ENCODE results near the gene TSPEAR. TPM values are rescaled to one million over a fixed set of nuclear protein-coding genes. Genes with fewer than 3 reads are reported as not detected.
"Not testable (repeated sequence)": the region's sequence is repeated elsewhere in the genome, so short reads cannot be mapped to it uniquely, and the experiment has no call there.

Gene TSPEAR
- polyA plus RNA-seq, 4 donors, result 0.55 to 1.1 (median 0.80) TPM

DNA sequence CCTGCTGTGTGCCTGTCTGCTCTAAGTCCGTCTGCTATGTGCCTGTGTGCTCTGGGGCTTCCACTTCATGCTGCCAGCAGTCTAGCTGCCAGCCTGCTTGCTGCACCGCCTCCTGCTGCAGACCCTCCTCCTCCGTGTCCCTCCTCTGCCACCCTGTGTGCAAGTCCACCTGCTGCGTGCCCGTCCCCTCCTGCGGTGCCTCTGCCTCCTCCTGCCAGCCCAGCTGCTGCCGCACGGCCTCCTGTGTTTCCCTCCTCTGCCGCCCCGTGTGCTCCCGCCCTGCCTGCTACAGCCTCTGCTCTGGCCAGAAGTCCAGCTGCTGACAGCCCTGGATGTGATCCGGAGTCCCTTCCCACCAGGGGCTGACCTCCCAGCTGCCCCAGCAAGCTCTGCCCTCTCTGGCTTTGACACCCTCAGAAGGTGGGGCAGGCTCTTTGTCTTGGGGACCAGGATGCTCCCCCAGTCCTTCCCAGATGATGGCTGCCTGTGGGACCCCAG lies 73.5 kb downstream of the TSPEAR start:
- DNase-seq (ENCODE audit: low read depth in 4 of 4, low spot score in 2 of 4), result not testable (repeated sequence)

DNA sequence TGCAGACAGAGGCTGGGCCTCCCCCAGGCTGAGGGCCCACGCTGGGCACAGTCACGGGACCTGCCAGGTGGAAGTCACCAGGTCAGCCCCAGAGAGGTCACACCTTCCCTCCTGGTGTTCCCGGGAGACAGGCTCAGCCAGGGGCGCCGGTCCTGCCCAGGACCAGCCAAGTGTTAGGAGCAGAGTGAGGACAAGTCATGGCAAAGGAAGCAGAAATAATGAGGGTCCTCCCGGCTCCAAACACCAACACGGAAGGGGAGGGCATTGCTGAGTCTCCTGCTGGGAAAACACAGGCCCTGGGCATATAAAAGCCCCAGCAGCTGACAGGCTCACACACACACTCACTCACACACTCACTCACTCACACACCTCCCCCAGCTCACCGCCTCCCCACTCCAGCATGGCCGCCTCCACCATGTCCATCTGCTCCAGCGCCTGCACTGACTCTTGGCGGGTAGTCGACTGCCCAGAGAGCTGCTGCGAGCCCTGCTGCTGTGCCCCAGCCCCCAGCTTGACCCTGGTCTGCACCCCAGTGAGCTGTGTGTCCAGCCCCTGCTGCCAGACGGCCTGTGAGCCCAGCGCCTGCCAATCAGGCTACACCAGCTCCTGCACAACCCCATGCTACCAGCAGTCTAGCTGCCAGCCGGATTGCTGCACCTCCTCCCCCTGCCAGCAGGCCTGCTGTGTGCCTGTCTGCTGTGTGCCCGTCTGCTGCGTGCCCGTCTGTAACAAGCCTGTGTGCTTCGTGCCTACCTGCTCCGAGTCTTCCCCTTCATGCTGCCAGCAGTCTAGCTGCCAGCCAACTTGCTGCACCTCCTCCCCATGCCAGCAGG lies 74.1 kb downstream of the TSPEAR start, which contains the start of gene KRTAP10-10:
KRTAP10-10 (plus strand) TSS at position 339 of the 833 bp plus-strand sequence; CDS start at position 401, 62 bp downstream.
- no peak for DNase-seq (ENCODE audit: low read depth in 4 of 4, low spot score in 2 of 4)

DNA sequence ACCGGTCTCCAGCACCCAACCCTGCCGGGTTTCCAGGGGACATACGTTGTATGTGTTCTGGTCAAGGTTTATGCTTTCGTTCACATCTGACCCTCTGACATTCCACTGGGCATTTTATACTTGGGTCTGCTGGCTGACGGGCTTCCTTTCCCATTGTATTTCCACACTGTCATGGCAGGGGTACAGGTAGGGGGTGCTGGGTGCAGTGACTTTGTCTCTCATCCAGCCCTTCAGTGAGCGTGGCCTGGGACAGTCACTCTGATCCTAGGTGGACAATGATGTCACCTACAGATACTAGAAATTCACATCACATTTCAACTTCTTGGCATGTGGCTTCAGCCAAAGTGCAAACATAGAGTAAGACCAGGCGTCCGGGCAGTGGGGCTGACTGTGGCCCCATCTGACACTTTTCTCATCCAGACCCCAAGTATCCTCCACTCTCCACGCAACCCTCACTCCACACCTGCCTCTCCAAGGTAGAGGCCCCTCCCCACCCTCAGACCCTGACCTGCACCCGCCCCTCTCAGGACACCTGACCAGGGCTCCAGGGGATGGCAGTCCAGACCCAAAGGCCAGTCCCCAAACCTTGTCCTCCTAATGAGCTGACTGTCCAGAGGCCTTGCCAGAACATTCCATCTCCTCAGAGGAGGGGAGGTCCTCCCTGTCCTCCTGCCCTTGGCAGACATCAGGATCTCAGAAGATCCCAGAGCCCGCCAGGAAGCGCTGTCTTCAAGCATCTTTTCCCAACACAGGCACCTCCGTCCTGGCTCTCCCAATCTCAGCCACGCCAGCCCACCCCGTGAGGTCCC lies 75.0 kb downstream of the TSPEAR start:
- DNase-seq (ENCODE audit: low read depth in 4 of 4, low spot score in 2 of 4), result no peak

DNA sequence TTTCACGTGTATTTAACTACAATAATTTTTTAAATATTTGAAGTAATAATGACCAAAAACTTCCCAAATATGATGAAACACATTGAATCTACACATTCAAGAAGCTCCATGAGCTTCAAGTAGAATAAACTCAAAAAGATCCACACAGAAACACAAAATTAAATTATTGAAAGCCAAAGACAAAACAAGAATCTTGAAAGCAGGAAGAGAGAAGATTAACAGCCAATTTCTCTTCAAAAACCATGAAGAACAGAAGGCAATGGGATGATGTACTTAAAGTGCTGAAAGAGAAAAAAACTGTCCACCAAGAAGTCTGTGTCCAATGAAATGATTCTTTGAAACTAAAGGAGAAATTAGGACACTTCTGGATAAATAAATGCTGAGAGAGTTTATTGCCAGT lies 79.3 kb downstream of the TSPEAR start:
- no peak for DNase-seq (ENCODE audit: low read depth in 4 of 4, low spot score in 2 of 4)

DNA sequence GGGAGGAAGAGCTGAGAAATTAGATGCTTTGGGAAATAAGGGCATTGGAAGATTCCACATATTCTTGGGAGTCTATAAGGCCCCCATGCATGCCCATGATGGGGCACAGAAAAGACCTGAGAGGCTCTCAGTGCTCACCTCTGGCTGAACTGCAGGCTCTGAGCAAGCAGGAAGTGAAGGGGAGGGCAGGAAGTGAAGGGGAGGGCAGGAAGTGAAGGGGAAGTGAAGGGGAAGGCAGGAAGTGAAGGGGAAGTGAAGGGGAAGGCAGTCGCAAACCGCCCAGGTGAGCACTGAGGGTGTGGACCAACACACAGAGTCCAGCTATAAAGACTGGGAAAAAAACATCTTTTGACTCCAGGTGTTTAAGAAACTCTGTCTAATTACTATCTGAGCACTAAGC lies 80.9 kb downstream of the TSPEAR start:
- DNase-seq (ENCODE audit: low read depth in 4 of 4, low spot score in 2 of 4), result no peak

DNA sequence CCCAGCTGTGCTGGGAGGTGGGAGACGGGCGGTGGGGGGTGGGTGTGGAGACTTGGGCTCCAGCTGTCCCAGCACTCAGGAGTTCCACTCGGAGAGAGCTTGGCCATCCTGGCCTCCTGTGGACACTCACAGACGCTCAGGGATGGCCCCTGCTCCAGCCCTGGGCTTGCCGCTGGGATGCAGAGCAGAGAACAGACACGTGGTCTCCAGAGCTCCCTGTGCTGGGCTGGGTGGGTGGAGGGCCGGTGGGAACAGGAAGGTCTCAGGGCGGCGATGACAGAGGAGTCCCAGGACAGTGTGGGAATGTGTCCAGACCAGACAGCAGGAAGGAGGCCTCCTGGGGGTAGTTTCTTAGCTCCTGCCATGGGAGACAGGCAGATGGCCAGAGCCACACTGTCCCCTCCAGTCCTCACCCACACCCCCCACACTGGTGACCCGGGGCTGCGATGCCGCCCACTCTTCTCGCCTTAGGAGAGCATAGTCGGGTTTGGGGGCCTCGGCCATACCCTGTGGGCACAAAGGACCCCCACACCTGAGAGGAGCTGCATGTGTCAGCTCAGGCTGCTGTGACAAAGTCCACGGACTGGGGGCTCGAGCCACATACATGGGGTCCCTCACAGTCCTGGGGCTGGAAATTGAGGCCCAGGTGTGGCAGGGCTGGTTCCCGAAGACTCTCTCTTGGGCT lies 82.5 kb downstream of the TSPEAR start:
- DNase-seq (ENCODE audit: low read depth in 4 of 4, low spot score in 2 of 4), result no peak

DNA sequence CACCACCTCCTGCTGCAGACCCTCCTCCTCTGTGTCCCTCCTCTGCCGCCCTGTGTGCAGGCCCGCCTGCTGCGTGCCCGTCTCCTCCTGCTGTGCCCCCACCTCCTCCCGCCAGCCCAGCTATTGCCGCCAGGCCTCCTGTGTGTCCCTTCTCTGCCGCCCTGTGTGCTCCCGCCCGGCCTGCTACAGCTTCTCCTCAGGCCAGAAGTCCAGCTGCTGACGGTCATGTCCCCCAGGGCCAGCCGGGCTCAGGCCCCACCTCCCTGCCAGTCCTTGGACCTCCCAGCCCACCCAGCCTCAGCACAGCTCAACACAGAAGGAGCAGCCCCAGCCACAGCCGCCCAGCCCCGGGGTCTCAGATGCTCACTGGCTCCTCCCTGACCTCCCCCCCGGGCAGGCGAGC lies 83.5 kb downstream of the TSPEAR start:
- not testable (repeated sequence) for DNase-seq (ENCODE audit: low read depth in 4 of 4, low spot score in 2 of 4)

DNA sequence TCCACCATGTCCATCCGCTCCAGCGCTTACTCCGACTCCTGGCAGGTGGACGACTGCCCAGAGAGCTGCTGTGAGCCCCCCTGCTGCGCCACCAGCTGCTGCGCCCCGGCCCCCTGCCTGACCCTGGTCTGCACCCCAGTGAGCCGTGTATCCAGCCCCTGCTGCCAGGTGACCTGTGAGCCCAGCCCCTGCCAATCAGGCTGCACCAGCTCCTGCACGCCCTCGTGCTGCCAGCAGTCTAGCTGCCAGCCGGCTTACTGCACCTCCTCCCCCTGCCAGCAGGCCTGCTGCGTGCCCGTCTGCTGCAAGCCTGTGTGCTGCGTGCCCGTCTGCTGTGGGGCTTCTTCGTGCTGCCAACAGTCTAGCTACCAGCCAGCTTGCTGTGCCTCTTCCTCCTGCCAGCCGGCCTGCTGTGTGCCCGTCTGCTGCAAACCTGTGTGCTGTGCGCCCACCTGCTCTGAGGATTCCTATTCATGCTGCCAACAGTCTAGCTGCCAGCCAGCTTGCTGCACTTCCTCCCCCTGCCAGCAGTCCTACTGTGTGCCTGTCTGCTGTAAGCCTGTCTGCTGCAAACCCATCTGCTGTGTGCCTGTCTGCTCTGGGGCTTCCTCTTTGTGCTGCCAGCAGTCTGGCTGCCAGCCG lies 84.1 kb downstream of the TSPEAR start:
- not testable (repeated sequence) for DNase-seq (ENCODE audit: low read depth in 4 of 4, low spot score in 2 of 4)

DNA sequence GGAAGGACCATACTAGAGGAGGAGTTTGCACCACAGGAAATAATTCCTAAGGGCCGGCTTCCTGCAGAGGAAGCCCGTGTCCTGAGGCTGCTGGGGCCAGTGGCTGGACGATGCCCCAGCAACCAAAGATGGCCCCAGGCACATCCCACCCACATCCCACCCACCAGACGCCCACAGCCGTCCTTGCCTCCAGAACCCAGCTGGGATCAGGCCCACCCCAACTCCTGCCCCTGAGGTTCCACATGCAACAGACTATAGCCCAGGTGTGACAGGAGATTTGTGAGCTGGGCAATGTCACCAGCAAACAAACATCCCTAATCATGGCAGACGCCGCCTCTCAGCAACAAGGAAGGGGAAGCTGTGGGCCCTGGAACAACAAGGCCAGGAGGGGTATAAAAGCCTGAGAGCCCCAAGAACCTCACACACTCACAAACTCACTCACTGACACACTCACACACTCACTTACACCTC lies 84.7 kb downstream of the TSPEAR start, which contains the start of gene KRTAP10-9:
KRTAP10-9 (plus strand) TSS at position 421 of the 471 bp plus-strand sequence. CDS start 79 bp downstream, outside the sequence.
- DNase-seq (ENCODE audit: low read depth in 4 of 4, low spot score in 2 of 4), result no peak

DNA sequence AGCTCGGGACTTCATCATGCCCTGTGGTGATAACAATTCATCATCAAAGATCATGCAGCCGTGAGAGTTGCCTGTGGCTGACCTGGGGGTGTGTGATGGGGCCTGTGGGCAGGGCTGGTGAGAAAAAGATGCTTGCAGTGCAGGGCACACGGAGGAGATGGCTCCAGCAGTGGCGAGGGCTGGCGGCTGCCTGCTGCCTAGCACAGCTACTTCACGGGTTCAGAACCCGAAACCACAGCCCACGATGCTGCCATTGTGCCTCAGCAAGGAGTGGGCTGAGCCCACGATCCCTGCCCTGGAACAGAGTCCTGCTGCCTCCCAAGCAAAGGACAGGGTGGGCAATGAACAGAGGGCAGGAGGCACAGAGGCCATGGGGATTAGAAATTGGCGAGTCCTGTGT lies 85.1 kb downstream of the TSPEAR start:
- no peak for DNase-seq (ENCODE audit: low read depth in 4 of 4, low spot score in 2 of 4)

DNA sequence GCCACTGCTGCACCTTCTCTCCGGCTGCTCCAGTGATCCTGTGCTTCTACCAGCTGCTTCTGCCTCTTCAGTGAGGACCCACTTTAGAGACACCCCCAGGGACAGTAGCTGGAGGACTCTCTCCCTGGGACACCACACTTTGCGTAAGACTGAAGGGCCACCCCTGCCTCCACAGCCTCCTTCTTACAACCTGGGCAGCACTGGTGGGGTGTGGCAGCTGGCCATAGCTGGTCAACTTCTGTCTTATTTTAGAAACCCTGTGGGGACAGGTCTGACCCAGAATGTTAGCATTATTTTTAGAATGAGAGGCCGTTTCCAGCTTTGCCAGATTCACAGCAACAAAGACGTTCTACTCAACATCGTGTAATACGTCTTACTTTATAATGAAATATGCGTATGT lies 85.6 kb downstream of the TSPEAR start:
- no peak for DNase-seq (ENCODE audit: low read depth in 4 of 4, low spot score in 2 of 4)

DNA sequence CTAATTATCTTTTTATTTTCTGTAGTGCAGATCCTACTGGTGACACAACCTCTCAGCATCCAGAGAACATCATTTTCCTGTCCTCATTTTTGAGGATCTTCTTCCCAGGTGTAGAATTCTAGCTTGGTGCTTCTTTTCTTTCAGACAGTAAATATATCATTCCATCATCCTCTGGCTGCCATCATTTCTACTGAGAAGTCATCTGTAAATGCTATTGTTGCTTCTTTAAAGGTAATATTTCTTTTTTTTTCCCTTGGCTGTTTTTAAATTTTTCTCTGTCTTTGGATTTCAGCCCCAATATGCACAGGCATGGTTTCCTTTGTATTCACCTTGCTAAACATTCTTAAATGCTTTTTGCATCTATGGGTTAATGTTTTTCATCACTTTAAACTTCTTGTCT lies 87.8 kb downstream of the TSPEAR start:
- no peak for DNase-seq (ENCODE audit: low read depth in 4 of 4, low spot score in 2 of 4)

DNA sequence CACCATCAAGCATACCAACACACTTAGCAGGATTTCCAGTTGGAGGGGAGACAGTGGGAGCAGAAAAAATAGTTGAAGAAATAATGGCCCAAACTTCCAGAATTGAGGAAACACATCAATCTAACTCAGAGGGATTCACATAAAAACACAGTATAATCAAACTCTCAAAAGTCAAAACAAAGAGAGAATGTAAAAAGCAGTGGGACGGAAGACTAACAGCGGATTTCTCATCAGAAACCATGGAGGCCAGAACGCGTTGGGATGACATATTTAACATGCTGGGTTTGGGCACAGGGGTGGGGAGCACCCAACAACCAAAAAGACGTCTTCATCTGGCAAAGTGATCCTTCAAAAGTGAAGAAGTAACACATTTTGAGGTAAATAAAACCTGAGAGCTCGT lies 91.5 kb downstream of the TSPEAR start:
- no peak for DNase-seq (ENCODE audit: low read depth in 4 of 4, low spot score in 2 of 4)

DNA sequence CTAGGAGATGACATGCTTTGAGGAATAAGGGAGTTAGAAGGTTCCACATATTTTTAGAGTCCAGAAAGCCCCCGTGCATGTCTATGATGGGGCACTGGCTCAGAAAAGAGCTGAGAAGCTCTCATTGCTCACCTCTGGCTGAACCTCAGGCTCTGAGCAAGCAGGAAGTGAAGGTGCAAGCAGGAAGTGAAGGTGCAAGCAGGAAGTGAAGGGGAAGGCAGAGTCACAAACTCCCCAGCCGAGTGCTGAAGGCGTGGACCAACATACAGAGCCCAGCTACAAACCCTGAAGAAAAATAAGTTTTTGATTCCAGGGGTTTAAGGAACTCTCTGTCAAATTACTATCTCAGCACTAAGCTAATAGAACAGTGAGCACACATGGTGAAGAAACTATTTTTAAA lies 92.5 kb downstream of the TSPEAR start:
- no peak for DNase-seq (ENCODE audit: low read depth in 4 of 4, low spot score in 2 of 4)

DNA sequence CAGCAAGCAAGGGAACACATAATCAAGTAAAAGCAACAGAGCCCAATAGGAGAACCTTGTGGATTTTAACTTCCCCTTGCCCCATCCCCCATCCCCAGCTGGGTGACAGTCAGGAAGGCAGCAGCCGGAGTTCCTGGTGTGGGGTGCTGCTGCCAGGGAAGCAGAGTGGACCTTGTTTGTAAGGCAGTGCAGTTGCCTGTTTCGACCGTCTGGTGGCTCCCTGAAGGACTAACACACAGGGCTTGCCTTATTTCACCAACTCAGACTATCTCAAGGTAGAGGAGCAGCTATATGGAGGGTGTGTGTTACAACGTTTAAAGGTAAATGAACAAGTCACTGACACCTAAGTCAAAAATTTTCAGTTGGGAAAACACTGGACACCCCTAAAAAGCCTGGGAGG lies 92.9 kb downstream of the TSPEAR start:
- no peak for DNase-seq (ENCODE audit: low read depth in 4 of 4, low spot score in 2 of 4)

DNA sequence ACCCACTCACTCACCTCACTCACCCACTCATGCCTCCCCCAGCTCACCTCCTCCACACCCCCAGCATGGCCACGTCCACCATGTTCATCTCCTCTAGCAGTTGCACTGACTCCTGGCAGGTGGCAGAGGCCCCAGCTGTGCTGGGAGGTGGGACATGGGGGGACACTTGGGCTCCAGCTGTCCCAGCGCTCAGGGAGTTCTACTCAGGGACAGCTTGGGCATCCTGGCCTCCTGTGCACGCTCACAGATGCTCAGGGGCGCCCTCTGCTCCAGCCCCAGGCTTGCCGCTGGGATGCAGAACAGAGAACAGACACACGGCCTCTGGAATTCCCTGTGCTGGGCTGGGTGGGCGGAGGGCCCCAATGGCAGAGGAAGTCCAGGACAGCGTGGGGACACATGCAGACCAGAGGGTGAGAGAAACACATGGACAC lies 94.3 kb downstream of the TSPEAR start:
- DNase-seq (ENCODE audit: low read depth in 4 of 4, low spot score in 2 of 4), result no peak

DNA sequence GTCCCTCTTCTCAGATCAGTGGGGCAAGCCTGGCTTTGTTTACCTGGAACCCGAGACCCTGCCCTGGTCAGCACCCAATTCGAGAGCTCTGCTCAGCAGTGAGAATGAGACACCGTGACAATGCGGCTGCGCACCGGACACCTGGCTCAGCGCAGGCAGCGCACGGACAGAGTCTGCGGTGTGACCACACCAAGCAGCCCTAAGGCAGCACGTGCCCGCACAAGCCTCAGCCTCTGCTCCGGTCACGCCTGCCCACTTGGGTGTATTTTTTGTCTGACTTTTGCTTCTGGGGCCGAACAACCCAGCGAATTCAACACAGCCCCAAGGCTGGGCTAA lies 94.8 kb downstream of the TSPEAR start:
- no peak for DNase-seq (ENCODE audit: low read depth in 4 of 4, low spot score in 2 of 4)

DNA sequence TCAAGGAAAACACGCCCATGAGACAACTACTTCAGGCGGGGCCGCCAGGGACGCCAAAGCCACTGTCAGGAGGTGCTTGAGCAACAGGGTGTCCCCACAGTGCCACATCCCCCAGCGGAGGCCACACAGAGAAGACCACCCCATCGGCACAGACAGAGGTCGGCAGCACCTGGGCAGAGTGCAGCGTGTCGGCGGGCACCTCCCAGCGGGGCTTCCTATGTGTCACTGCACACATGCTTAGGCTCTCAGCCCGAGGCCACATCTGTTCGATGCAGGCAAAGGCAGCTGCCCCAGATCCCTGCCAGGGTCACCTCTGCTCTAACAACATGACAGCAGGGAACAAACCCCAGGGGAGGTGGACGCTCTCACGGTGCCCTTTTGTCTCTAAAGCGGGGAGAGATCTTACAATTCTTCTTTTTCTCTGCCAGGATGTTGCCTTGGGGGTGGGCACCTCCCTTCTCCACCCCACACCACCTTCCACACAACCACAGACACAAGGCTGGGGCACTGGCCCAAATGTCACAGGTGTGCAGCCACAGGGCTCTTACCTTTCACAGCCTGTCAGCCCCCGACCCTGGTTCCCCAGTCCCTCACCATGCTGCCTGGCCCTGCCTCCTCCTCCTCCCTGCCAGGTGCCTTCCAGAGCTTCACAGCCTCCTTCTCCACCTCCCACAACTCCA lies 95.3 kb downstream of the TSPEAR start:
- no peak for DNase-seq (ENCODE audit: low read depth in 4 of 4, low spot score in 2 of 4)

DNA sequence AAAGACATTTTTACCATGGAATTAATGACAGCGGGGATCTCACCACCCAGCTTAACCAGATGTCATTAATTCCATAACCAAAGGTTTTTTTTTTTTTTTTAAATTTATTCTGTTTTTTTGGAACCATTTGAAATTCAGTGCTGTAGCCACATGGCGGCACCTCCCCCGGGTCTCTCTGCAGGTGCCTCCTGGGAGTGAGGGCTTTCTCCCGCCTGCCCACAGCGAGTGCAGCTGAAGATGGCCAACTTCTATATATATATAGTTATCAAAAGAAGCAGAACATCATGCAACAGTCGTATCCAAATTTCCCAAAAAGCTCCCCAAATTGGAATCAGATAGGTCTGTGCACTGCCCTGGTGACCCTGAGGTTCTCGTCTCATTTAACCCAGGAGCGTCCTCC lies 95.9 kb downstream of the TSPEAR start:
- no peak for DNase-seq (ENCODE audit: low read depth in 4 of 4, low spot score in 2 of 4)

DNA sequence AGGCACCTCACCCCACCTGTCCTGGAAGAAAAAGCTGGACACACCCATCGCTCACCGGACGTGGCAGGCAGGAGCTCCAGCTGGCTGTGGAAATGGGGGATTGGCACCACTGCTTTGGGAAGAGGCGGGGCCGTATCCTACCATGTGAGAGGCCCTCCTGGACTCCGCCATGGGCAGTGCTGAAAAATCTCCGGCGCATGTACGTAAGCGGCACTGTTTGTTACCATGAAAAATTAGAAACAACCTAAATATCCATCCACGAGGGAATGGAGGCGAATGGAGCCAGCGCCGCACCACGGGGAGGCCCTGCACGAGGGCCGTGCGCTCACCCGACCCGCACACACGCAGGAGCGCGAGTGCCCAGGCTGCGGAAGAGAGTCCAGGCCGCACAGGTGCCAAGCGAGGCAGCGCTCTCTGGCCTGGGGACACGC lies 96.4 kb downstream of the TSPEAR start:
- no peak for DNase-seq (ENCODE audit: low read depth in 4 of 4, low spot score in 2 of 4)

All from left renal cortex interstitium (tissue), 4 donors.